ENCODE results near the gene IDH1. TPM values are rescaled to one million over a fixed set of nuclear protein-coding genes. Genes with fewer than 3 reads are reported as not detected.

The IDH1 gene
- total and polyA plus RNA-seq, 2 experiments from 2014 or later, result 85.4 to 164 TPM

GRCh38 chr2:208189810-208190503, 64.9 kb downstream of the IDH1 start, which contains the start of gene C2orf80:
TSS of gene C2orf80 (minus strand) at chr2:208190030. CDS start at chr2:208186986, 3,044 bp downstream.
- Histone ChIP-seq H3K9me3 (ENCODE audit: low read depth) (no peaks in the 10 kb centered on the region), H3K27ac (no peak within 1 kb of the TSS), H3K27me3 (no peaks in the 10 kb centered on the region), H3K4me3 (no peak within 1 kb of the TSS), H3K4me1 (ENCODE audit: low read depth) (no peaks in the 10 kb centered on the region), H3K36me3 (no peaks in the 10 kb centered on the region)
- no peak for TF ChIP-seq CTCF (IDR thresholded peaks at IDR 0.05; ENCODE audit: low read depth, low read length)
- no peak for DNase-seq (ENCODE audit: low read depth in 1 of 2, low spot score in 1 of 2)

- Histone ChIP-seq H3K4me1 (ENCODE audit: low read depth) (no peaks in the 10 kb centered on the region), H3K36me3 (no peaks in the 10 kb centered on the region), H3K27me3 (no peaks in the 10 kb centered on the region), H3K4me3 (no peak overlapping the region), H3K9me3 (ENCODE audit: low read depth) (no peaks in the 10 kb centered on the region), H3K27ac (no peak overlapping the region)
- DNase-seq (ENCODE audit: low read depth in 1 of 2, low spot score in 1 of 2), result no peak
- TF ChIP-seq CTCF (IDR thresholded peaks at IDR 0.05; ENCODE audit: low read depth, low read length), result no peak
These were observed 65.6 kb downstream of the IDH1 start for GRCh38 chr2:208189069-208189809.

GRCh38 chr2:208186893-208187292, 68.0 kb downstream of the IDH1 start:
- TF ChIP-seq CTCF (IDR thresholded peaks at IDR 0.05; ENCODE audit: low read depth, low read length), result no peak

GRCh38 chr2:208186465-208186864, 68.4 kb downstream of the IDH1 start:
- H3K4me1 ChIP-seq (ENCODE audit: low read depth), result no peaks in the 10 kb centered on the region
- no peak for DNase-seq (ENCODE audit: low read depth in 1 of 2, low spot score in 1 of 2)
- no peaks in the 10 kb centered on the region for H3K9me3 ChIP-seq (ENCODE audit: low read depth)
- H3K27me3 ChIP-seq, result no peaks in the 10 kb centered on the region
- no peaks in the 10 kb centered on the region for H3K36me3 ChIP-seq
- H3K27ac ChIP-seq, result no peak overlapping the region
- no peak overlapping the region for H3K4me3 ChIP-seq
- no peak for TF ChIP-seq CTCF (IDR thresholded peaks at IDR 0.05; ENCODE audit: low read depth, low read length)

More at GRCh38 chr2:208186893-208187292, 68.0 kb downstream of the IDH1 start:
- no peaks in the 10 kb centered on the region for H3K9me3 ChIP-seq (ENCODE audit: low read depth)
- H3K4me1 ChIP-seq (ENCODE audit: low read depth), result no peaks in the 10 kb centered on the region
- no peak for DNase-seq (ENCODE audit: low read depth in 1 of 2, low spot score in 1 of 2)
- no peak overlapping the region for H3K27ac ChIP-seq
- no peaks in the 10 kb centered on the region for H3K36me3 ChIP-seq
- no peaks in the 10 kb centered on the region for H3K27me3 ChIP-seq
- H3K4me3 ChIP-seq, result no peak overlapping the region

Other genes with a start within 250 kb of the IDH1 start
- 7.7 and 8.0 TPM in 2 replicates for gene PLEKHM3, start 229.5 kb downstream of the IDH1 start, total RNA-seq
- gene PLEKHM3, start 229.5 kb downstream of the IDH1 start, polyA plus RNA-seq, result 5.5 and 6.7 TPM in 2 replicates
- not detected in 2 replicates for gene CRYGD, start 130.5 kb downstream of the IDH1 start, total RNA-seq
- not detected in 2 replicates for gene CRYGD, start 130.5 kb downstream of the IDH1 start, polyA plus RNA-seq
- not detected in 2 replicates for gene CRYGC, start 125.2 kb downstream of the IDH1 start, total RNA-seq
- not detected in 2 replicates for gene CRYGC, start 125.2 kb downstream of the IDH1 start, polyA plus RNA-seq
- gene CRYGB, start 108.9 kb downstream of the IDH1 start, total RNA-seq, result not detected in 2 replicates
- gene CRYGB, start 108.9 kb downstream of the IDH1 start, polyA plus RNA-seq, result not detected in 2 replicates
- not detected in 2 replicates for gene CRYGA, start 91.5 kb downstream of the IDH1 start, total RNA-seq
- gene CRYGA, start 91.5 kb downstream of the IDH1 start, polyA plus RNA-seq, result not detected in 2 replicates
- gene C2orf80, start 65.0 kb downstream of the IDH1 start, total RNA-seq, result not detected in 2 replicates
- not detected in 2 replicates for gene C2orf80, start 65.0 kb downstream of the IDH1 start, polyA plus RNA-seq
- 15.3 and 24.3 TPM in 2 replicates for gene PIKFYVE, start 11.2 kb upstream of the IDH1 start, total RNA-seq
- gene PIKFYVE, start 11.2 kb upstream of the IDH1 start, polyA plus RNA-seq, result 7.3 and 7.5 TPM in 2 replicates
- gene PTH2R, start 151.7 kb upstream of the IDH1 start, total RNA-seq, result 0.09 TPM in 1 of 2 replicates, not detected in the other
- gene PTH2R, start 151.7 kb upstream of the IDH1 start, polyA plus RNA-seq, result not detected in 2 replicates